H1 (cell line): ENCODE data around the gene AKAP12. TPM values are rescaled to one million over a fixed set of nuclear protein-coding genes. Genes with fewer than 3 reads are reported as not detected.

Experiments
- EGR1 ChIP-seq: IDR thresholded peaks from 2 replicates; pipeline ENCODE4 v1.6.1; 2011; ENCODE audit warnings: low read depth, low read length, borderline replicate concordance
- NRF1 ChIP-seq: IDR thresholded peaks from 2 replicates; pipeline ENCODE4 v1.6.1; 2011; ENCODE audit warnings: mild to moderate bottlenecking, low read depth, low read length, improper control_type of control experiment
- YY1 ChIP-seq: IDR thresholded peaks from 2 replicates; pipeline ENCODE4 v1.6.1; 2011; ENCODE audit warnings: low read depth, mild to moderate bottlenecking, low read length
- polyA plus RNA-seq, 7 experiments: library from polyadenylated mRNA; depleted of rRNA in 3 of 7; stranded (reverse) in 5 of 7; unstranded in 2 of 7; fragments of >200 nt in 5 of 7; fragments of 200-250 nt in 2 of 7; gene quantifications; 1 replicate in 5 of 7; 2 replicates in 1 of 7; 4 replicates in 1 of 7; pipeline versions ENCODE4 v1.2.1 to v1.2.3, GENCODE V29; 2011 to 2013; ENCODE audit warnings: missing spikeins in 2 of 7, mixed read lengths in 2 of 7
- total RNA-seq: library from RNA; stranded (reverse); fragmentation: NEBNext Ultra II Directional; extraction: Animal tissue kit (Norgen Biotek cat#: 25700); gene quantifications from 2 replicates; pipeline ENCODE4 v1.2.1, GENCODE V29; 2021

Gene AKAP12
- total and polyA plus RNA-seq, 2 of the 8 experiments (the other 6 are each of a cell fraction or from before 2014, with no cell fraction given), result 14.6 to 79.2 TPM

DNA sequence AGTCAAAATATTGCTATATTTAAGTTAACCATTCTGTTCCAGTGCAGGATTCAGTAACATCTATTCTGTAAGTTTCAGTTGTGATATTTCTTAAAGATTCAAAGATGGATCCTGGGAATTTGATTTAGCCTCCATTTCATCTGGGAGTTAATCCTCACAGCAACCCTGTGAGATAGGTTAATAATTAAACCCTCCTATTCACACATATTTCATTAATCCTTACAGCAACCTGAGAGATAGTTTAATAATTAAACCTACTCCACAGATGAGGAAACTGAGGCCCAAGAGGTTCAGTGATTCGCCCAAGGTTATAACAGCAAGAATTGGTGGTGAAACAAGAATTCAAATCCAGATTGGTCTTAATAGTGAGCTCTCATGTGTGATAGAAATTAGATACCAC is 162.5 kb downstream of the AKAP12 start (continued):
- TF ChIP-seq NRF1, result no peak
- no peak for TF ChIP-seq EGR1
- TF ChIP-seq YY1, result no peak
